22Rv1 (cell line): Measurements from ENCODE around the gene IL23A.
"Not testable (repeated sequence)": the region's sequence is repeated elsewhere in the genome, so short reads cannot be mapped to it uniquely, and the experiment has no call there.

Experiments used
- ZFX ChIP-seq: fragments of 450-650 bp; IDR thresholded peaks from 2 replicates; pipeline ENCODE4 v1.6.1; 2017; ENCODE audit warnings: antibody characterized with exemption, borderline replicate concordance
- TF ChIP-seq, protein P1 (sequence below): fragments of 450-650 bp; IDR thresholded peaks from 2 replicates; pipeline ENCODE4 v1.5.1; 2017; ENCODE audit warnings: mild to moderate bottlenecking

DNA sequence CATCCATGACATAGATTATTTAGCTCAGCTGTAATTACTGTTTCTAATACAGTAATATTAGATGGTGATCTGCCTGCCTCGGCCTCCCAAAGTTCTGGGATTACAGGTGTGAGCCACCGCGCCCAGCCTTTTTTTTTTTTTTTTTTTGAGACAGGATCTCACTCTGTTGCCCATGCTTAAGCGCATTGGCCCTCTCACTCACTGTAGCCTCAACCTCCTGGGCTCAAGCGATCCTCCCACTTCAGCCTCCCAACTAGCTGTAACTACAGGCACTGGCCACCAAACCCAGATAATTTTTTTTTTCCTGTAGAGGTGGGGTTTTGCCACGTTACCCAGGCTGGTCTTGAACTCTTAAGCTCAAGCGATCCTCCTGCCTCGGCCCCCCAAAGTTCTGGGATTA, 3.2 kb upstream of the IL23A start:
- TF ChIP-seq, protein P1, sequence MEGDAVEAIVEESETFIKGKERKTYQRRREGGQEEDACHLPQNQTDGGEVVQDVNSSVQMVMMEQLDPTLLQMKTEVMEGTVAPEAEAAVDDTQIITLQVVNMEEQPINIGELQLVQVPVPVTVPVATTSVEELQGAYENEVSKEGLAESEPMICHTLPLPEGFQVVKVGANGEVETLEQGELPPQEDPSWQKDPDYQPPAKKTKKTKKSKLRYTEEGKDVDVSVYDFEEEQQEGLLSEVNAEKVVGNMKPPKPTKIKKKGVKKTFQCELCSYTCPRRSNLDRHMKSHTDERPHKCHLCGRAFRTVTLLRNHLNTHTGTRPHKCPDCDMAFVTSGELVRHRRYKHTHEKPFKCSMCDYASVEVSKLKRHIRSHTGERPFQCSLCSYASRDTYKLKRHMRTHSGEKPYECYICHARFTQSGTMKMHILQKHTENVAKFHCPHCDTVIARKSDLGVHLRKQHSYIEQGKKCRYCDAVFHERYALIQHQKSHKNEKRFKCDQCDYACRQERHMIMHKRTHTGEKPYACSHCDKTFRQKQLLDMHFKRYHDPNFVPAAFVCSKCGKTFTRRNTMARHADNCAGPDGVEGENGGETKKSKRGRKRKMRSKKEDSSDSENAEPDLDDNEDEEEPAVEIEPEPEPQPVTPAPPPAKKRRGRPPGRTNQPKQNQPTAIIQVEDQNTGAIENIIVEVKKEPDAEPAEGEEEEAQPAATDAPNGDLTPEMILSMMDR, result not testable (repeated sequence)
- not testable (repeated sequence) for TF ChIP-seq ZFX
